OCI-LY7 (cell line): ENCODE results near the gene UNC50.
A peak's percentile ranks its signal among the peaks of the same experiment; 100 is the strongest.

Experiments used
- EZH2phosphoT487 ChIP-seq: fragments of 200-600 bp; sonication (generic); IDR thresholded peaks from 2 replicates; pipeline ENCODE4 v1.6.1; 2018; ENCODE audit warnings: low read depth, borderline replicate concordance, mild to moderate bottlenecking, mixed run types, antibody characterized with exemption, low read length, moderate library complexity, mixed read lengths
- TF ChIP-seq, protein P1 (sequence below): fragments of 200-600 bp; sonication (generic); conservative IDR thresholded peaks from 2 replicates; pipeline ENCODE4 v1.5.1; 2014; ENCODE audit warnings: mild to moderate bottlenecking, antibody characterized with exemption, low read length, moderate library complexity, mixed read lengths

DNA sequence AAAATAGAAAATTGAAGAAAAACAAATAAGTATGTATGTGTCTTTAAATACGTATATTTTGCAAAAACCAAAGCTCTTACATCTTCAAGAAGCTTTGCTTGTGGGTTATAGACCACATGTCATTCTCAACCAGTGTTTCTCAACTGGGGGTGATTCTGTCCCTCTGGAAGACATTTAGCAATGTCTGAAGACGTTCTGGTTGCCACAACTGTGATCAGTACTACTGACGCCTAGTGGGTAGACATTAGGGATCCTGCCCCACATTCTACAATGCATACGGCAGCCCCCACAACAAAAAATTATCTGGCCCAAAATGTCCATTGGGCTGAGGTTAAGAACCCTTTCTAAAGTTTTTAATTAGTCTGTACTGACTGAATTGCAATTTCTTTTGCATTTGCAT lies 48.4 kb downstream of the UNC50 start:
- TF ChIP-seq, protein P1, sequence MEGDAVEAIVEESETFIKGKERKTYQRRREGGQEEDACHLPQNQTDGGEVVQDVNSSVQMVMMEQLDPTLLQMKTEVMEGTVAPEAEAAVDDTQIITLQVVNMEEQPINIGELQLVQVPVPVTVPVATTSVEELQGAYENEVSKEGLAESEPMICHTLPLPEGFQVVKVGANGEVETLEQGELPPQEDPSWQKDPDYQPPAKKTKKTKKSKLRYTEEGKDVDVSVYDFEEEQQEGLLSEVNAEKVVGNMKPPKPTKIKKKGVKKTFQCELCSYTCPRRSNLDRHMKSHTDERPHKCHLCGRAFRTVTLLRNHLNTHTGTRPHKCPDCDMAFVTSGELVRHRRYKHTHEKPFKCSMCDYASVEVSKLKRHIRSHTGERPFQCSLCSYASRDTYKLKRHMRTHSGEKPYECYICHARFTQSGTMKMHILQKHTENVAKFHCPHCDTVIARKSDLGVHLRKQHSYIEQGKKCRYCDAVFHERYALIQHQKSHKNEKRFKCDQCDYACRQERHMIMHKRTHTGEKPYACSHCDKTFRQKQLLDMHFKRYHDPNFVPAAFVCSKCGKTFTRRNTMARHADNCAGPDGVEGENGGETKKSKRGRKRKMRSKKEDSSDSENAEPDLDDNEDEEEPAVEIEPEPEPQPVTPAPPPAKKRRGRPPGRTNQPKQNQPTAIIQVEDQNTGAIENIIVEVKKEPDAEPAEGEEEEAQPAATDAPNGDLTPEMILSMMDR = 0 out of 2 replicates have a peak, but pooled peaks have one; percentile 13
- TF ChIP-seq EZH2phosphoT487 = no peak
